SH-SY5Y (cell line): Measurements from ENCODE around the gene HAP1.

ENCODE experiments used
- GATA2 ChIP-seq: IDR thresholded peaks from 2 replicates; pipeline ENCODE4 v1.6.1; 2011; ENCODE audit warnings: mild to moderate bottlenecking, low read depth, low read length
- GATA3 ChIP-seq: IDR thresholded peaks from 2 replicates; pipeline ENCODE4 v1.6.1; 2011; ENCODE audit warnings: low read depth, mild to moderate bottlenecking, low read length, moderate library complexity

GRCh38 chr17:41758601-41759000 lies 24.2 kb upstream of the HAP1 start:
- no peak for TF ChIP-seq GATA2
- no peak for TF ChIP-seq GATA3
